Naive thymus-derived CD4-positive, alpha-beta T cell (primary cell): ENCODE measurements around the gene PRKN. TPM values are rescaled to one million over a fixed set of nuclear protein-coding genes. Genes with fewer than 3 reads are reported as not detected.
"Not testable (repeated sequence)": the region's sequence is repeated elsewhere in the genome, so short reads cannot be mapped to it uniquely, and the experiment has no call there.

Experiments
- ATAC-seq: fragments of 150-1000 bp; cut with Tn5 transposase; 2 replicates; pipeline ENCODE4 v1.10.0; 2021; ENCODE audit warnings: mild to moderate bottlenecking, moderate library complexity
- CTCF ChIA-PET: fragments of 350-600 bp; sonication (Branson Sonifier 250); formaldehyde crosslinking; loops from one replicate; lab custom pipeline; 2021; ENCODE audit warnings: antibody characterized with exemption; lab: Charles Lee
- POLR2A ChIA-PET: fragments of 350-600 bp; sonication (Branson Sonifier 250); formaldehyde crosslinking; loops from one replicate; lab custom pipeline; 2021; ENCODE audit warnings: antibody characterized with exemption, inconsistent platforms; lab: Charles Lee
- DNase-seq, 9 donors: peaks; one replicate each; pipeline versions ENCODE4 v3.0.0 to v3.0.0-alpha.2; 2020 to 2022; ENCODE audit warnings: mixed read lengths in 1 of 9
- H3K27ac ChIP-seq: one replicate; pipeline ENCODE4 v1.7.0; 2013; ENCODE audit warnings: mild to moderate bottlenecking, low read depth, low read length, moderate library complexity
- H3K27me3 ChIP-seq, 2 donors: one replicate each; pipeline ENCODE4 v1.7.0; 2013; ENCODE audit warnings: low read length in 2 of 2, mild to moderate bottlenecking in 2 of 2, moderate library complexity in 2 of 2; ENCODE audit not compliant: control insufficient read depth in 2 of 2, insufficient read depth in 2 of 2
- H3K36me3 ChIP-seq, 3 experiments: 1 replicate in 2 of 3; 2 replicates in 1 of 3; pipeline ENCODE4 v1.7.0; 2013; ENCODE audit warnings: low read length in 3 of 3, mild to moderate bottlenecking in 3 of 3, moderate library complexity in 1 of 3; ENCODE audit not compliant: insufficient read depth in 3 of 3, control insufficient read depth in 2 of 3
- H3K4me1 ChIP-seq, 2 donors: one replicate each; pipeline ENCODE4 v1.7.0; 2013; ENCODE audit warnings: low read length in 2 of 2, mild to moderate bottlenecking in 2 of 2, moderate library complexity in 1 of 2; ENCODE audit not compliant: control insufficient read depth in 2 of 2, insufficient read depth in 2 of 2
- H3K4me3 ChIP-seq: 2 replicates; pipeline ENCODE4 v1.7.0; 2013; ENCODE audit warnings: mild to moderate bottlenecking, low read length
- H3K9me3 ChIP-seq, 3 experiments: 1 replicate in 2 of 3; 2 replicates in 1 of 3; pipeline ENCODE4 v1.7.0; 2013; ENCODE audit warnings: low read length in 3 of 3; ENCODE audit not compliant: control insufficient read depth in 2 of 3
- H3K27ac Mint-ChIP-seq, 9 donors: one replicate each; pipeline ENCODE4 v1.8.0; 2020 to 2022; ENCODE audit warnings: mixed read lengths in 9 of 9, mild to moderate bottlenecking in 8 of 9, moderate library complexity in 5 of 9, inconsistent platforms in 2 of 9
- H3K27me3 Mint-ChIP-seq, 5 donors: one replicate each; pipeline ENCODE4 v1.8.0; 2021 to 2022; ENCODE audit warnings: mixed read lengths in 5 of 5, mild to moderate bottlenecking in 1 of 5
- H3K36me3 Mint-ChIP-seq, 5 donors: one replicate each; pipeline ENCODE4 v1.8.0; 2020 to 2022; ENCODE audit warnings: mixed read lengths in 5 of 5, mild to moderate bottlenecking in 3 of 5, inconsistent platforms in 1 of 5
- H3K4me1 Mint-ChIP-seq, 7 donors: one replicate each; pipeline ENCODE4 v1.8.0; 2020 to 2022; ENCODE audit warnings: mixed read lengths in 7 of 7, mild to moderate bottlenecking in 3 of 7, inconsistent platforms in 1 of 7
- H3K4me3 Mint-ChIP-seq, 10 donors: one replicate each; pipeline ENCODE4 v1.8.0; 2020 to 2022; ENCODE audit warnings: mild to moderate bottlenecking in 10 of 10, mixed read lengths in 10 of 10, moderate library complexity in 6 of 10, inconsistent platforms in 2 of 10
- H3K9me3 Mint-ChIP-seq, 11 donors: one replicate each; pipeline ENCODE4 v1.8.0; 2020 to 2022; ENCODE audit warnings: mixed read lengths in 11 of 11, mild to moderate bottlenecking in 4 of 11, inconsistent platforms in 1 of 11, moderate library complexity in 1 of 11
- intact Hi-C, 2 donors: fragments of 100-400 bp; cut with micrococcal nuclease; formaldehyde crosslinking; loops; one replicate each; pipeline ENCODE4 v1.15.1; 2023
- polyA plus RNA-seq, 2 donors: library from polyadenylated mRNA; unstranded; fragments of 300-500 nt; fragmentation: Illumina TruSeq; gene quantifications; one replicate each; pipeline ENCODE4 v1.2.3, GENCODE V29; 2021
- total RNA-seq, 6 experiments: library from RNA in 5 of 6; stranded (reverse) in 5 of 6; gene quantifications; 1 replicate in 5 of 6; 2 replicates in 1 of 6; pipeline ENCODE4 v1.2.3 and lab custom pipeline; 2021 to 2026

The PRKN gene
- total and polyA plus RNA-seq, 7 experiments from 2014 or later: 0.44 to 10.3 (median 8.1) TPM

DNA sequence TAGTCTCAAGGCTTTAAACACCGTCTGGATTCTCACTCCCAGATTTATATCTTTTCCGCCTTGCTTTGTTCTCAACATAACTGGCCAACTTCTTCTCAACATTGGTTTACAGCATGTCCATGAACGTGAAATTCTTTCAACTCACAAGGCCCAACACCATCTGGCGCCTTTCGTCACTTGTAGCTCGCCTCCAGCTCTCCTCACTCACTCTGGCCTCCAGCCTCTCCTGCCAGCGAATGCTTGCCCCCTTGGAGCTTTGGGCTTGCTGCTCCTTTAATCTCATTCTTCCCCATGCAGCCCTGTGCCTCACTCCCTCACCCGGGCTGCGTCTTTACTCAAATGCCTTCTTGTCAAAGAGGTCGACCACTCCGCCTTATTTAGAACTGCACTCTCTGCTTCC, 324.5 kb downstream of the PRKN start:
- Mint-ChIP-seq H3K27ac (peak overlapping the region in 1 of 9 donors; percentile 3), H3K4me1 (peaks cover 0 to 1% (median 0%) of the 10 kb centered on the region in 7 donors), H3K9me3 (peaks cover 0 to 14% (median 5%) of the 10 kb centered on the region in 11 donors), H3K36me3 (peaks cover 0 to 27% (median 9%) of the 10 kb centered on the region in 5 donors), H3K4me3 (no peak overlapping the region), H3K27me3 (no peaks in the 10 kb centered on the region)
- H3K36me3 ChIP-seq: no peaks in the 10 kb centered on the region
- H3K9me3 ChIP-seq: no peaks in the 10 kb centered on the region
- DNase-seq: no peak
- no peak overlapping the region for H3K4me3 ChIP-seq
- no peaks in the 10 kb centered on the region for H3K27me3 ChIP-seq
- intact Hi-C loops: no loop called here
- ChIA-PET POLR2A (no interaction called here), CTCF (no interaction called here)
- no peak overlapping the region for H3K27ac ChIP-seq
- ATAC-seq: no peak
- no peaks in the 10 kb centered on the region for H3K4me1 ChIP-seq

DNA sequence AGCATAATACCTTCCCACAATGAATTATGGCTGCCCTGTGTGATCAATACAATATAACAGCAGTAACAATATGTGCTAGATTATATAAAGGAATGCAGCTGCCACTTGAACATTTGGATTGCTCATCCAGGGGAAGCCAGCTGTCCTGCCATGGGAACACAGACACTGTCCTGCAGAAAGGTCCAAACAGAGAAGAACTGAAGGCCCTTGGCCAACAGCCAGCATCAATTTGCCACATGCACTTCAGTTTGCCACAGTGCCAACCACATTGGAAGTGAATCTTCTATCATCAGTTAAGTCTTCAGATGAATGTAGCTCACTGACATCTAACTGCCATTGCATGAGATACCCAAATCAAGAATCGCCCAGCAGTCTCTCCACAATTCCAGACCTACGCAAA, 332.4 kb downstream of the PRKN start:
- no peaks in the 10 kb centered on the region for H3K27me3 ChIP-seq
- Mint-ChIP-seq H3K4me1 (no peaks in the 10 kb centered on the region), H3K27me3 (no peaks in the 10 kb centered on the region), H3K9me3 (peaks cover 0 to 9% (median 2%) of the 10 kb centered on the region in 11 donors), H3K36me3 (peaks cover 0 to 21% (median 0%) of the 10 kb centered on the region in 5 donors), H3K27ac (no peak overlapping the region), H3K4me3 (no peak overlapping the region)
- H3K36me3 ChIP-seq: no peaks in the 10 kb centered on the region
- H3K9me3 ChIP-seq: no peaks in the 10 kb centered on the region
- H3K4me1 ChIP-seq: no peaks in the 10 kb centered on the region
- ChIA-PET POLR2A (no interaction called here), CTCF (no interaction called here)
- DNase-seq (no peak), ATAC-seq (no peak)
- H3K4me3 ChIP-seq: no peak overlapping the region
- no peak overlapping the region for H3K27ac ChIP-seq
- intact Hi-C loops: no loop called here

DNA sequence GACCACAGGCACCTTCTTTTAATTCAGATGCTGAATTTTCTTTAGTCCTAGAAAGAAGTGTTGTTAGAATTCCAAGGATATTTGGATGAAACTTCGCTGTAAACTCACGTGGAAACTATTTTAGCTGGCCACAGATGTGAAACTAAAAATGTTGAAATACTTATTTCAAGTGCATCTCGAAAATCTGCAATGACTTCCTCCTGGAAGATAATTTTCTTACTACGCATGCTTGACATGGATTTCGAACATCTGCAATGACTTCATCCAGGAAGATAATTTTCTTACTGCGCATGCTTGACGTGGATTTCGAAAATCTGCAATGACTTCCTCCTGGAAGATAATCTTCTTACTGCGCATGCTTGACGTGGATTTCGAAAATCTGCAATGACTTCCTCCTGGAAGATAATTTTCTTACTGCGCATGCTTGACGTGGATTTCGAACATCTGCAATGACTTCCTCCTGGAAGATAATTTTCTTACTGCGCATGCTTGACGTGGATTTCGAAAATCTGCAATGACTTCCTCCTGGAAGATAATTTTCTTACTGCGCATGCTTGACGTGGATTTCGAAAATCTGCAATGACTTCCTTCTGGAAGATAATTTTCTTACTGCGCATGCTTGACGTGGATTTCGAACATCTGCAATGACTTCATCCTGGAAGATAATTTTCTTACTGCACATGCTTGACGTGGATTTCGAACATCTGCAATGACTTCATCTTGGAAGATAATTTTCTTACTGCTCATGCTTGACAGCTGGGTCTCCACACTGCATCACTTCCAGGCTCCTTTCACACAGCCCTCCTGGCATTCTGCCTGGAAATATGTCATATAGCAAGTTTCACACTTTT, 336.4 kb downstream of the PRKN start:
- H3K27ac ChIP-seq, H3K27ac Mint-ChIP-seq, H3K36me3 ChIP-seq, H3K27me3 ChIP-seq, H3K9me3 Mint-ChIP-seq, H3K4me1 ChIP-seq, POLR2A ChIA-PET, H3K9me3 ChIP-seq, H3K27me3 Mint-ChIP-seq, H3K4me3 ChIP-seq, DNase-seq, intact Hi-C loops, H3K4me1 Mint-ChIP-seq, H3K4me3 Mint-ChIP-seq, CTCF ChIA-PET, ATAC-seq: not testable (repeated sequence)
- H3K36me3 Mint-ChIP-seq: peaks cover 0 to 11% (median 3%) of the 10 kb centered on the region in 5 donors

DNA sequence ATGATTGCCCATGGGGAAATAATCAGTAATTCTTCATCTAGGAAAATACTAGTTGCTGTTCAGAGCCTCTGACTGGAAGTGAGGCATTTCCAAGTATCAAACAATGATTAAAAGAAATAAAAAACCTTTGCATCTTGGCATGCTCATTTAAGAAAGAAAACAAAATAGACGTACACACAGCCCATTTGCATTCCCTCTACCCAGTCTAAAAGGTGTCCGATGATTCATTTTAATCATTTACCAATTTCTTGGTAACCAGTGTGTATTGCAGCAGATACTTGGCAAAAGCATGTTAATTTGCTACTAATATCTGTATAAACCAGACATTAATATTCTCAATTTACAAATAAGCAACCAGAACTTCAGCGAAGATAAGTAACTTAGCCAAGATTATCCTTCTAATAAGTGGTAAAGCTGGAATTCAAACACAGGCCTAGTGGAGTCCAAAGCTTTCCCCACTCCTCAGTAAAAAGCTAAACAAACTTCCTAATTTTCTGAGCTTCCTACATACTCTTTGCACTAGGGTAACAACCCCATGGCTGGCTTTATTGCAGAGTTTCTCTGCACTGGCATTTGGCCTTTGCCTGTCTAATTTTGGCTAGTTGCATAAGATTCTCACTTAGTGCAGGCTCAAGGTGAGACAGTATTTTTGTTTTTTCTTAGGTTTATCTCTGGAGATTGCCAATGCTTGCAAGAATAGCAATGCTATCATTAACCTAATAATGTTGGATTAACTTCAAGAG, 338.1 kb downstream of the PRKN start:
- no peak overlapping the region for H3K27ac ChIP-seq
- H3K4me1 ChIP-seq: no peaks in the 10 kb centered on the region
- no peaks in the 10 kb centered on the region for H3K27me3 ChIP-seq
- Mint-ChIP-seq H3K4me1 (no peaks in the 10 kb centered on the region), H3K36me3 (peaks cover 0 to 11% (median 0%) of the 10 kb centered on the region in 5 donors), H3K4me3 (no peak overlapping the region), H3K9me3 (peaks cover 0 to 3% (median 0%) of the 10 kb centered on the region in 11 donors), H3K27ac (no peak overlapping the region), H3K27me3 (no peaks in the 10 kb centered on the region)
- no peaks in the 10 kb centered on the region for H3K36me3 ChIP-seq
- intact Hi-C loops: no loop called here
- ChIA-PET POLR2A (no interaction called here), CTCF (no interaction called here)
- H3K9me3 ChIP-seq: no peaks in the 10 kb centered on the region
- H3K4me3 ChIP-seq: no peak overlapping the region
- DNase-seq (no peak), ATAC-seq (no peak)

DNA sequence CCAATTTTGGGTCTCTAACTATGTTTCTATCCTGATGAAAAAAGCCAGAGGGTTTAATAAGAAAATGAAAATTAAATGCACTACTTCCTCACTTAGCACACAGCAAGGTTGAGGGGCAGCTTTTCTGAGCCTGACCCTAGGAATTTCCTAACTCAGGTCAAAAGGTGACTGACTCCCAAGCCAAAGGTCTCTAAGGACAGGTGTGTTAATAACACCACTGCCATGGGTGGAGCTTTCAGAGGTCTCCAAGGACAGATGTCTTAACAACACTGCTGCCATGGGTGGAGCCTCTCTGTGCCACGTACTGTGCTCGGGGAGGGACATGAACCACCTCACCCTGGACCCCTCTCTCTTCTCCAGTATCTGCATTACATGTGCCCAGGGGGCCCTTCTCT, 339.2 kb downstream of the PRKN start:
- CTCF ChIA-PET: no interaction called here

DNA sequence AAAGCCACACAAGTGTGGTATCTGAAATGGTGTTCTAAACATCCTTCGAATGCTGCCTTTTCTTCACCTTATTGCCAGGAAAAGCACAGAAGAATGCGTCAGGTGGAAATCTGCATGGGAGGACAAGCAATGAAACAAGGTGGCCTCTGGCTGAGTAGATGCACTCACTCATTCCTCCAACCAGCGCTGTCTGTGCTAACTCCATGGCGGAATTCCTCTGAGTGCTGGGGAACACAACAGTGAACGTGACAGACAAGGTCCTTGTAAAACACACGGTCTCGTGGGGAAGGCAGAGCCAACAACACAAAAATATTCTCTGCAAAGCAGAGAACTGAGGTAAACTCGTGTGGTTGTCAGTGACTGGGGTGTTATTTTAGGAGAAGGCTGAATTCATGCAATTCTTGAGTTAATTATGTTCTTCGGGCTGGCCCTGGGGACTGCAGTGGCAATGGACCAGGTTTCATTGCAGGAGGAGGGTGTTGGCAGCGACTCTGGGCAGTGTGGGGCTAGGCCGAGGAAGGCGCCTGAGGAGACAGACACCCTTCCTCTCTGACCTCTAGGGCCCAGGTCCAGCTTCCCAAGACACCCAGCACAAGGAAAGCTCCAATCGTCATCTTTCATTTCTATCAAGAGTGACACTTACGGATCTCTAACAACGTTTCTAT, 339.7 kb downstream of the PRKN start:
- ChIA-PET POLR2A (no interaction called here), CTCF (no interaction called here)
- Histone ChIP-seq H3K4me3 (no peak overlapping the region), H3K27me3 (no peaks in the 10 kb centered on the region), H3K27ac (no peak overlapping the region), H3K36me3 (no peaks in the 10 kb centered on the region), H3K4me1 (no peaks in the 10 kb centered on the region), H3K9me3 (no peaks in the 10 kb centered on the region)
- Mint-ChIP-seq H3K9me3 (peaks cover 0 to 5% (median 0%) of the 10 kb centered on the region in 11 donors), H3K36me3 (peaks cover 0 to 16% (median 3%) of the 10 kb centered on the region in 5 donors), H3K4me1 (no peaks in the 10 kb centered on the region), H3K27me3 (no peaks in the 10 kb centered on the region), H3K27ac (no peak overlapping the region), H3K4me3 (no peak overlapping the region)
- DNase-seq: no peak
- intact Hi-C loops: no loop called here
- ATAC-seq: no peak

More for the DNA sequence above, 339.2 kb downstream of the PRKN start:
- Mint-ChIP-seq H3K4me3 (no peak overlapping the region), H3K27me3 (no peaks in the 10 kb centered on the region), H3K9me3 (peaks cover 0 to 3% (median 0%) of the 10 kb centered on the region in 11 donors), H3K27ac (no peak overlapping the region), H3K36me3 (peaks cover 0 to 16% (median 3%) of the 10 kb centered on the region in 5 donors), H3K4me1 (no peaks in the 10 kb centered on the region)
- H3K27ac ChIP-seq: no peak overlapping the region
- H3K4me3 ChIP-seq: no peak overlapping the region
- H3K27me3 ChIP-seq: no peaks in the 10 kb centered on the region
- no peaks in the 10 kb centered on the region for H3K36me3 ChIP-seq
- DNase-seq (no peak), ATAC-seq (no peak)
- H3K4me1 ChIP-seq: no peaks in the 10 kb centered on the region
- POLR2A ChIA-PET: no interaction called here
- H3K9me3 ChIP-seq: no peaks in the 10 kb centered on the region
- intact Hi-C loops: no loop called here
